SH-SY5Y (cell line): Measurements from ENCODE around the gene CCL4.

Experiments
- GATA2 ChIP-seq: IDR thresholded peaks from 2 replicates; pipeline ENCODE4 v1.6.1; 2011; ENCODE audit warnings: mild to moderate bottlenecking, low read depth, low read length
- GATA3 ChIP-seq: IDR thresholded peaks from 2 replicates; pipeline ENCODE4 v1.6.1; 2011; ENCODE audit warnings: low read depth, mild to moderate bottlenecking, low read length, moderate library complexity

GRCh38 chr17:36094746-36095145, 8.9 kb upstream of the CCL4 start:
- no peak for TF ChIP-seq GATA2
- no peak for TF ChIP-seq GATA3
